OCI-LY3 (cell line): Measurements from ENCODE around the gene CYP2W1.

Experiments
- EZH2phosphoT487 ChIP-seq: fragments of 200-600 bp; shearing (Covaris generic); IDR thresholded peaks from 2 replicates; pipeline ENCODE4 v1.6.1; 2018; ENCODE audit warnings: antibody characterized with exemption, mixed run types, low read depth
- TF ChIP-seq, protein P1 (sequence below): fragments of 200-600, 300-600 bp; sonication (generic); IDR thresholded peaks from 2 replicates; pipeline ENCODE4 v1.5.1; 2014; ENCODE audit warnings: antibody characterized with exemption, low read length, low read depth

DNA sequence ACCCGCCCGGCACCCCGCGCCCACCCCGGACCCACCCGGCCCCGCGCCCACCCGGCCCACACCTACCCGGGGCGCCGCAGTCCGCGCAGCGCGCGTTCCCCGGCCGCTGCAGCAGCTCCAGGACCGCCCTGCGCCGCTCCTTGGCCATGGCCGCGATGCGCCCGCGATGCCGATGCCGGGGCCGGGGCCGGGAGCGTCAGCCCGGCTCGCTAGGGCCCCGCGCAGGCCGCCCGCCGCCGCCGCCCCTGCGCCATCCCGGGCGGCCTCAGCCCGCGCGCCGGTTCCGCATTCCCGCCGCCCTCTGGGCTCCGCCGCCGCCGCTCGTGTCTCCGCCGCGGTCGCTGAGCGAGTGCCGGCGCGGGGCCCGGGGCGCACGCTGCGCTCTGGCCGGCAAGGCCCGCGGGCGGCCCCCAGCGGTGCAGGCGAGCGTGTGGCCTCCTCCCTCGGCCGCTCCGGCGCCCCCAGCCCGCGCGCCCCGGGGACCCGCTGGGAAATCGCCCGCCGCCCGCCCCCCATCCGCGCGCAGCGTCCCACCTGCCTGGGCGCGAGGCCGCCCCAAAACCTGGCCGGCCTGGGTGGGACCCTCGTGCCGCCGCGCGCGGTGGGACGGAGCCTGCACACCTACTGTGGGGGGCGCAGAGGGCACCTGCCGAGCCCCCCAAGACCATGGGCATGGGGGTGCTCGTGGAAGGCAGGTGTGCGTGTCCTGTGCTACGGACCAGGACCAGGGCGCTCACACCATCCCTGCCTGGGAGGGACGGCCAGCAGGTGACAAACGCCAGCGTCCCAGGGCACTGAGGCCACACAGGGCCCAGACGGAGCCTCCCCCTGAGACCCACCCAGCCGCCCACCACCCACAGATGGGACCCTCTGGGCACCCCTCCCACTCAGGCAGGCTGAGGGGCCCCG lies 28.4 kb upstream of the CYP2W1 start, which contains the start of gene ADAP1:
- TF ChIP-seq, protein P1, sequence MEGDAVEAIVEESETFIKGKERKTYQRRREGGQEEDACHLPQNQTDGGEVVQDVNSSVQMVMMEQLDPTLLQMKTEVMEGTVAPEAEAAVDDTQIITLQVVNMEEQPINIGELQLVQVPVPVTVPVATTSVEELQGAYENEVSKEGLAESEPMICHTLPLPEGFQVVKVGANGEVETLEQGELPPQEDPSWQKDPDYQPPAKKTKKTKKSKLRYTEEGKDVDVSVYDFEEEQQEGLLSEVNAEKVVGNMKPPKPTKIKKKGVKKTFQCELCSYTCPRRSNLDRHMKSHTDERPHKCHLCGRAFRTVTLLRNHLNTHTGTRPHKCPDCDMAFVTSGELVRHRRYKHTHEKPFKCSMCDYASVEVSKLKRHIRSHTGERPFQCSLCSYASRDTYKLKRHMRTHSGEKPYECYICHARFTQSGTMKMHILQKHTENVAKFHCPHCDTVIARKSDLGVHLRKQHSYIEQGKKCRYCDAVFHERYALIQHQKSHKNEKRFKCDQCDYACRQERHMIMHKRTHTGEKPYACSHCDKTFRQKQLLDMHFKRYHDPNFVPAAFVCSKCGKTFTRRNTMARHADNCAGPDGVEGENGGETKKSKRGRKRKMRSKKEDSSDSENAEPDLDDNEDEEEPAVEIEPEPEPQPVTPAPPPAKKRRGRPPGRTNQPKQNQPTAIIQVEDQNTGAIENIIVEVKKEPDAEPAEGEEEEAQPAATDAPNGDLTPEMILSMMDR, result no peak
- TF ChIP-seq EZH2phosphoT487, result no peak
